Activated naive CD4-positive, alpha-beta T cell treated with anti-CD3 and anti-CD28 coated beads for 36 hours (primary cell): ENCODE results near the gene TBL1XR1. TPM values are rescaled to one million over a fixed set of nuclear protein-coding genes. Genes with fewer than 3 reads are reported as not detected.
A peak's percentile ranks its signal among the peaks of the same experiment; 100 is the strongest.
"Not testable (repeated sequence)": the region's sequence is repeated elsewhere in the genome, so short reads cannot be mapped to it uniquely, and the experiment has no call there.

Source experiments
- CTCF ChIA-PET: fragments of 350-600 bp; sonication (Branson Sonifier 250); formaldehyde crosslinking; loops from one replicate; lab custom pipeline; 2021; ENCODE audit warnings: antibody characterized with exemption; lab: Charles Lee
- DNase-seq: peaks from one replicate; pipeline ENCODE4 v3.0.0-alpha.2; 2020
- H3K27ac Mint-ChIP-seq: one replicate; pipeline ENCODE4 v1.8.0; 2021; ENCODE audit warnings: mild to moderate bottlenecking, mixed read lengths
- H3K27me3 Mint-ChIP-seq: one replicate; pipeline ENCODE4 v1.8.0; 2021; ENCODE audit warnings: low read depth, mixed read lengths
- H3K36me3 Mint-ChIP-seq: one replicate; pipeline ENCODE4 v1.8.0; 2021; ENCODE audit warnings: low read depth, mixed read lengths
- H3K4me1 Mint-ChIP-seq: one replicate; pipeline ENCODE4 v1.8.0; 2021; ENCODE audit warnings: low read depth, mixed read lengths
- H3K4me3 Mint-ChIP-seq: one replicate; pipeline ENCODE4 v1.8.0; 2021; ENCODE audit warnings: mild to moderate bottlenecking, moderate library complexity, mixed read lengths
- H3K9me3 Mint-ChIP-seq: one replicate; pipeline ENCODE4 v1.8.0; 2021; ENCODE audit warnings: mixed read lengths
- intact Hi-C: fragments of 100-400 bp; cut with micrococcal nuclease; formaldehyde crosslinking; loops from one replicate; pipeline ENCODE4 v1.15.1; 2023
- total RNA-seq, 2 experiments: library from RNA; stranded (reverse); gene quantifications; one replicate each; pipeline ENCODE4 v1.2.3, GENCODE V29; 2021

Gene TBL1XR1
- total RNA-seq, 2 experiments from 2014 or later = 149 to 162 TPM

DNA sequence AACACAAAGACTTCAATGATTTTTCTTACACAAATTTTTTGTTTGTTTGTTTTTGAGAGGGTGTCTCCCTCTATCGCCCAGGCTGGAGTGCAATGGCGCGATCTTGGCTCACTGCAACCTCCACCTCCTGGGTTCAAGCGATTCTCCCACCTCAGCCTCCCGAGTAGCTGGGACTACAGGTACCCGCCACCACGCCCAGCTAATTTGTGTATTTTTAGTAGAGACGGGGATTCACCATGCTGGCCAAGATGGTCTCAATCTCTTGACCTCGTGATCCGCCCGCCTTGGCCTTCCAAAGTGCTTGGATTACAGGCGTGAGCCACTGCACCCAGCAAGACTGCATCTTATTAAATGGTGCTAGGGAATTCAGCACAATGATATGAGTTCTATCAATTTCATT lies 4.0 kb downstream of the TBL1XR1 start:
- Mint-ChIP-seq H3K4me1 (peaks cover 53% of the 10 kb centered on the region), H3K36me3 (peaks cover 17% of the 10 kb centered on the region)
- H3K27me3 Mint-ChIP-seq, H3K9me3 Mint-ChIP-seq, H3K4me3 Mint-ChIP-seq, H3K27ac Mint-ChIP-seq, intact Hi-C loops, DNase-seq: not testable (repeated sequence)
- CTCF ChIA-PET = interaction anchor here (1.4 kb wide), 1 partner anchor 35 kb away, joined by 5 read pairs; no protein-coding TSS in a partner anchor

DNA sequence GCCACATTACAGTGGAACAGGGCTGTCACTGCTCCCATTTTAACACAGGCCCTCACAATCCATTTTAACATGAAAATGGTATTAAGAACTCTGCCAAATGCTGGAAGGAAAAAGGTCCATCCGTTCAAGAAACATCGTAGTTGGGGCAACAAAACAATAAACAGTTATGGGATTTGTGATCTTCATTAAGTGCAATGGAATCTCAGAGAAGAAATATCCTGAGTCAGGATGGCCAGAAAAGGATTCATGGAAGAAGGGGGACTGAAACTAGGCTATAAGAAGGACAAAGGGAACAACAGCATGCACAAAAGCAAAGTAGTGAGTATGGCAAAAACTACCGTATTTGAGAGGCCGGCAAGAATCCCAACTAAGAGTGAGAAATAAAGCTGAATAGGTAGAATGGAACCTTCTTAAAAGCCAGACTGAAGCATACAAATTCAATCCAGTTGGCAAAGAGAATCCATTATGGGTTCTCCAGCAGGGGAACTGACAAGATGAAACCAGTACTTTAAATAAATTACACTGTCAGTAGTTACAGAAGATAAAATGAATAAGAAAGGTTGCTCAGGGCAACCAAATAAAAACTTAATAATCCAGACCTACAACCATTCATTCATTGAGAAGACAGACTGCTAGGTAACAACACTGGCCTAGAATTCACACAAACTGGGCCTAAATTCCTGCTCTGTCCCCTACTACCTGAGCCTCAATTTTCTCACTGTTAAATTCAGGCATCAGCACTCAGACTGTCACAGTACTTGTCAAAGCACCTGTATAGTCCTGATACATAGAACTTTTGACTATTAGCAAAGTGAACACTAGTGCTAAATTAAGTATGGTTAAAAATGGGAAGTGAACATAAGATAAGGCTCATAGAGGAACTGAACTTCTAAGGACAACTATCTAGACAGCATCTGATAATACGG lies 6.3 kb downstream of the TBL1XR1 start:
- H3K27me3 Mint-ChIP-seq = no peaks in the 10 kb centered on the region
- intact Hi-C loops = no loop called here
- CTCF ChIA-PET = no interaction called here
- H3K9me3 Mint-ChIP-seq = no peaks in the 10 kb centered on the region
- peaks cover 15% of the 10 kb centered on the region for H3K36me3 Mint-ChIP-seq
- peaks cover 62% of the 10 kb centered on the region for H3K4me1 Mint-ChIP-seq
- no peak for DNase-seq
- H3K4me3 Mint-ChIP-seq = no peak overlapping the region
- no peak overlapping the region for H3K27ac Mint-ChIP-seq

- peaks cover 14% of the 10 kb centered on the region for H3K36me3 Mint-ChIP-seq
- H3K27me3 Mint-ChIP-seq, intact Hi-C loops, H3K9me3 Mint-ChIP-seq, CTCF ChIA-PET, DNase-seq, H3K4me3 Mint-ChIP-seq, H3K27ac Mint-ChIP-seq: not testable (repeated sequence)
- peaks cover 66% of the 10 kb centered on the region for H3K4me1 Mint-ChIP-seq
Observed at GRCh38 chr3:177190184-177190583, 7.1 kb downstream of the TBL1XR1 start.

- H3K9me3 Mint-ChIP-seq, H3K36me3 Mint-ChIP-seq, H3K27ac Mint-ChIP-seq, DNase-seq, H3K4me3 Mint-ChIP-seq, H3K27me3 Mint-ChIP-seq, intact Hi-C loops: not testable (repeated sequence)
- H3K4me1 Mint-ChIP-seq = peaks cover 64% of the 10 kb centered on the region
- CTCF ChIA-PET = interaction anchor here (0.6 kb wide), 1 partner anchor 745 kb away, joined by 4 read pairs; no protein-coding TSS in a partner anchor
Observed at GRCh38 chr3:177188325-177188724, 9.0 kb downstream of the TBL1XR1 start.

GRCh38 chr3:177186306-177186705 lies 11.0 kb downstream of the TBL1XR1 start:
- intact Hi-C loops = no loop called here

DNA sequence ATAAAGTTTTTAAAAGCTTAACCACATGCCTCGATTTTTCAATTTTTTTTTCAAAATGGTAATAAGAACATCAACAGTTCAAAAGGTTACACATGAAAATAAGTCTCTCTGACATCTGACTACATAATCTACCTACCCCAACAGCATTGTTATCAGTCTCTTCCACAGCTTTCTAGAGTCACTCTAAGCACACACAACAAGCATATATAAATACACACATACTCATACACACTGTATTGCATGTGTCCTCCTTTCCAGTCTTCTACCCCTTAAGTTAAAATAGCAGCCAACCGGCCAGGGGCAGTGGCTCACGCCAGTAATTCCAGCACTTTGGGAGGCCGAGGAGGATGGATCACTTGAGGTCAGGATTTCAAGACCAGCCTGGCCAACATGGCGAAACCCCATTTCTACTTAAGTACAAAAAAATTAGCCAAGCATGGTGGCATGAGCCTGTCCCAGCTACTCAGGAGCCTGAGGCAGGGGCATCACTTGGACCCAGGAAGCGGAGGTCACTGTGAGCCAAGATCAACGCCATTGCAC lies 12.2 kb downstream of the TBL1XR1 start:
- intact Hi-C loops = no loop called here
- Mint-ChIP-seq H3K27ac (peak overlapping the region; percentile 15), H3K4me1 (peaks cover 58% of the 10 kb centered on the region), H3K27me3 (no peaks in the 10 kb centered on the region), H3K9me3 (no peaks in the 10 kb centered on the region), H3K36me3 (peaks cover 2% of the 10 kb centered on the region), H3K4me3 (no peak overlapping the region)
- no peak for DNase-seq
- CTCF ChIA-PET = interaction anchor here (1.0 to 1.3 kb wide), 2 partner anchors 9 to 14 kb away, joined by 3 to 4 read pairs; no protein-coding TSS in a partner anchor

More at GRCh38 chr3:177186306-177186705, 11.0 kb downstream of the TBL1XR1 start:
- Mint-ChIP-seq H3K4me1 (peaks cover 59% of the 10 kb centered on the region), H3K27me3 (no peaks in the 10 kb centered on the region), H3K27ac (no peak overlapping the region), H3K9me3 (no peaks in the 10 kb centered on the region), H3K36me3 (peaks cover 3% of the 10 kb centered on the region), H3K4me3 (no peak overlapping the region)
- no peak for DNase-seq
- CTCF ChIA-PET = no interaction called here

GRCh38 chr3:177184602-177185001 lies 12.7 kb downstream of the TBL1XR1 start:
- not testable (repeated sequence) for H3K4me3 Mint-ChIP-seq, H3K9me3 Mint-ChIP-seq, H3K27me3 Mint-ChIP-seq, H3K36me3 Mint-ChIP-seq
- Mint-ChIP-seq H3K27ac (peak overlapping the region; percentile 15), H3K4me1 (peaks cover 63% of the 10 kb centered on the region)
- DNase-seq = peak; percentile 43
- CTCF ChIA-PET = interaction anchor here (0.6 to 1.3 kb wide), 3 partner anchors 10 to 885 kb away, joined by 3 to 4 read pairs (median 4); no protein-coding TSS in a partner anchor
- intact Hi-C loops = loop anchor here (1.0 kb wide), 1 partner anchor 11 kb away; no protein-coding TSS in a partner anchor

- Mint-ChIP-seq H3K36me3 (peaks cover 11% of the 10 kb centered on the region), H3K27me3 (no peaks in the 10 kb centered on the region), H3K4me3 (no peak overlapping the region), H3K27ac (no peak overlapping the region), H3K4me1 (peaks cover 71% of the 10 kb centered on the region), H3K9me3 (peaks cover 3% of the 10 kb centered on the region)
- no peak for DNase-seq
- CTCF ChIA-PET = interaction anchor here (0.7 kb wide), 1 partner anchor 8 kb away, joined by 4 read pairs; no protein-coding TSS in a partner anchor
- intact Hi-C loops = no loop called here
Observed at GRCh38 chr3:177182352-177182751, 14.9 kb downstream of the TBL1XR1 start.

GRCh38 chr3:177181418-177181817 lies 15.9 kb downstream of the TBL1XR1 start:
- intact Hi-C loops = no loop called here
- Mint-ChIP-seq H3K4me1 (peaks cover 71% of the 10 kb centered on the region), H3K4me3 (no peak overlapping the region), H3K27me3 (no peaks in the 10 kb centered on the region), H3K36me3 (peaks cover 15% of the 10 kb centered on the region), H3K27ac (no peak overlapping the region), H3K9me3 (peaks cover 3% of the 10 kb centered on the region)
- CTCF ChIA-PET = no interaction called here
- no peak for DNase-seq

GRCh38 chr3:177180506-177180905 lies 16.8 kb downstream of the TBL1XR1 start:
- H3K4me1 Mint-ChIP-seq = peaks cover 66% of the 10 kb centered on the region
- intact Hi-C loops = no loop called here
- peaks cover 3% of the 10 kb centered on the region for H3K9me3 Mint-ChIP-seq
- H3K4me3 Mint-ChIP-seq = no peak overlapping the region
- H3K36me3 Mint-ChIP-seq = peaks cover 15% of the 10 kb centered on the region
- no peaks in the 10 kb centered on the region for H3K27me3 Mint-ChIP-seq
- no peak for DNase-seq
- CTCF ChIA-PET = interaction anchor here (0.6 to 0.7 kb wide), 4 partner anchors 104 to 308 kb away, joined by 3 to 5 read pairs (median 3); no protein-coding TSS in a partner anchor
- no peak overlapping the region for H3K27ac Mint-ChIP-seq

GRCh38 chr3:177179281-177180067 lies 17.8 kb downstream of the TBL1XR1 start:
- Mint-ChIP-seq H3K27ac (no peak overlapping the region), H3K27me3 (no peaks in the 10 kb centered on the region), H3K4me1 (peaks cover 60% of the 10 kb centered on the region), H3K9me3 (peaks cover 3% of the 10 kb centered on the region), H3K36me3 (peaks cover 15% of the 10 kb centered on the region), H3K4me3 (no peak overlapping the region)
- intact Hi-C loops = no loop called here
- CTCF ChIA-PET = no interaction called here
- DNase-seq = no peak
